LoVo (cell line): ENCODE measurements around the gene CCL8.

ENCODE experiments used
- DNase-seq: peaks from one replicate; pipeline ENCODE4 v3.0.0-alpha.2; 2016; ENCODE audit warnings: low spot score

The CCL8 gene

GRCh38 chr17:34319039-34319483 lies at the start of gene CCL8:
Gene CCL8 (plus strand): TSS chr17:34319435. CDS start chr17:34319502, 67 bp downstream.
- DNase-seq = no peak

GRCh38 chr17:34269969-34270368 lies 49.3 kb upstream of the CCL8 start, which contains the start of gene CCL7:
Gene CCL7 (plus strand): TSS chr17:34270221. CDS start chr17:34270291, 70 bp downstream.
- DNase-seq = peak; percentile 9

GRCh38 chr17:34275881-34276280 lies 43.4 kb upstream of the CCL8 start:
- no peak for DNase-seq

GRCh38 chr17:34276826-34277225 lies 42.4 kb upstream of the CCL8 start:
- no peak for DNase-seq

- DNase-seq = no peak
Observed at GRCh38 chr17:34283571-34283970, 35.7 kb upstream of the CCL8 start.

GRCh38 chr17:34285286-34285792 lies 33.9 kb upstream of the CCL8 start, which contains the start of gene CCL11:
Gene CCL11 (plus strand): TSS chr17:34285742. CDS start chr17:34285809, 67 bp downstream.
- no peak for DNase-seq

GRCh38 chr17:34287875-34288274 lies 31.4 kb upstream of the CCL8 start:
- DNase-seq = no peak

GRCh38 chr17:34290586-34290985 lies 28.6 kb upstream of the CCL8 start:
- DNase-seq = no peak

- no peak for DNase-seq
Observed at GRCh38 chr17:34291721-34292348, 27.4 kb upstream of the CCL8 start.

- no peak for DNase-seq
Observed at GRCh38 chr17:34299027-34299426, 20.2 kb upstream of the CCL8 start.

GRCh38 chr17:34299956-34300577 lies 19.2 kb upstream of the CCL8 start:
- DNase-seq = no peak

GRCh38 chr17:34300652-34301370 lies 18.4 kb upstream of the CCL8 start:
- DNase-seq = no peak

GRCh38 chr17:34301986-34302385 lies 17.2 kb upstream of the CCL8 start:
- no peak for DNase-seq

- no peak for DNase-seq
Observed at GRCh38 chr17:34302636-34303035, 16.6 kb upstream of the CCL8 start.

- DNase-seq = no peak
Observed at GRCh38 chr17:34303606-34304005, 15.6 kb upstream of the CCL8 start.

GRCh38 chr17:34305061-34305460 lies 14.2 kb upstream of the CCL8 start:
- DNase-seq = no peak

GRCh38 chr17:34305606-34306005 lies 13.6 kb upstream of the CCL8 start:
- no peak for DNase-seq

- no peak for DNase-seq
Observed at GRCh38 chr17:34306466-34306865, 12.8 kb upstream of the CCL8 start.

GRCh38 chr17:34307110-34307509 lies 12.1 kb upstream of the CCL8 start:
- no peak for DNase-seq

GRCh38 chr17:34308371-34308770 lies 10.9 kb upstream of the CCL8 start:
- no peak for DNase-seq

- DNase-seq = no peak
Observed at GRCh38 chr17:34311291-34311690, 7.9 kb upstream of the CCL8 start.

- DNase-seq = no peak
Observed at GRCh38 chr17:34312080-34312479, 7.2 kb upstream of the CCL8 start.

- DNase-seq = no peak
Observed at GRCh38 chr17:34313164-34313563, 6.1 kb upstream of the CCL8 start.
